ENCODE data around the gene GRIK4.

Gene GRIK4

DNA sequence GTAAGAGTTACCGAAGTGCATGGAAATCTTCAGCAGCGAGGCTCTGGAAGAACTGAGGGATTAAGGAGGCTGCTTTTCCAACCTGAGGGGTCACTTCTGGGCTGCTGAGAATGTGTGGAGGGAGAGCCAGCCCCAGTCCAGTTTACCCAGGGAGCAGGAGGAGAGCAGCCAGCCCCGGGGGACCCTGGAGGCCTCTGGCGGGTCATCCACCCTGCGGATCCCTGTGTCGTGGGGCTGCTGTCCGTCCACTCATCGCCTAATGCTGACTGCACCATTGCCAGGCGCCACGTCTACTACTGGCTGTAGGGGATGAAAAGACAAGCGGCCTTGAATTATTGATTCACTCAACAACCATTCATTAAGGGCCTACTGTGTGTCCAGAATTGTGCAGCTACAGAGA lies 283.6 kb downstream of the GRIK4 start:
- TF ChIP-seq, protein P1, sequence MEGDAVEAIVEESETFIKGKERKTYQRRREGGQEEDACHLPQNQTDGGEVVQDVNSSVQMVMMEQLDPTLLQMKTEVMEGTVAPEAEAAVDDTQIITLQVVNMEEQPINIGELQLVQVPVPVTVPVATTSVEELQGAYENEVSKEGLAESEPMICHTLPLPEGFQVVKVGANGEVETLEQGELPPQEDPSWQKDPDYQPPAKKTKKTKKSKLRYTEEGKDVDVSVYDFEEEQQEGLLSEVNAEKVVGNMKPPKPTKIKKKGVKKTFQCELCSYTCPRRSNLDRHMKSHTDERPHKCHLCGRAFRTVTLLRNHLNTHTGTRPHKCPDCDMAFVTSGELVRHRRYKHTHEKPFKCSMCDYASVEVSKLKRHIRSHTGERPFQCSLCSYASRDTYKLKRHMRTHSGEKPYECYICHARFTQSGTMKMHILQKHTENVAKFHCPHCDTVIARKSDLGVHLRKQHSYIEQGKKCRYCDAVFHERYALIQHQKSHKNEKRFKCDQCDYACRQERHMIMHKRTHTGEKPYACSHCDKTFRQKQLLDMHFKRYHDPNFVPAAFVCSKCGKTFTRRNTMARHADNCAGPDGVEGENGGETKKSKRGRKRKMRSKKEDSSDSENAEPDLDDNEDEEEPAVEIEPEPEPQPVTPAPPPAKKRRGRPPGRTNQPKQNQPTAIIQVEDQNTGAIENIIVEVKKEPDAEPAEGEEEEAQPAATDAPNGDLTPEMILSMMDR (conservative IDR thresholded peaks at IDR 0.05; ENCODE audit: low read depth, low read length) = no peak
- no peak overlapping the region for H3K4me3 ChIP-seq (ENCODE audit: low read depth, low read length)
- no peak for DNase-seq (ENCODE audit: low read depth)

DNA sequence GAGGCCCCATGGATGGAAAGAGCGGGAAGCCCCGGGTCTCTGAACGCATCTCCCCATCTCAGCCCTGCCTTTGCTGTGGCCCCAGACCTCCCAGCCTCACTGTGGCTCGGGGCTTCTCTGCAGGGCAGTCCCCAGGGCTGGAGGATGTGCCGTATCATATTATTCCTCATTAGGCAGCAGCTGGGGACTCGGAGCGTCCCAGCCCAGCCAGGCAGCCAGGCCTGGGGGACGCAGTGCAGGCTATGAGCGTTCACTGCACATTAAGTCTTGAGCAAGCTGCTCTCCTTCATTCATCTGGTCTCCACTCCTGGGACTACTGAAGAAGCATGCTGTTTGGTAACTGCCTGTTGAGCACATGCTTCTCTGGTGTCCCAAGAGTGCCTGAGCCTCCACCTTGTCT lies 285.6 kb downstream of the GRIK4 start:
- H3K4me3 ChIP-seq (ENCODE audit: low read depth, low read length) = no peak overlapping the region
- TF ChIP-seq, protein P1 (conservative IDR thresholded peaks at IDR 0.05; ENCODE audit: low read depth, low read length) = no peak
- DNase-seq (ENCODE audit: low read depth) = no peak

DNA sequence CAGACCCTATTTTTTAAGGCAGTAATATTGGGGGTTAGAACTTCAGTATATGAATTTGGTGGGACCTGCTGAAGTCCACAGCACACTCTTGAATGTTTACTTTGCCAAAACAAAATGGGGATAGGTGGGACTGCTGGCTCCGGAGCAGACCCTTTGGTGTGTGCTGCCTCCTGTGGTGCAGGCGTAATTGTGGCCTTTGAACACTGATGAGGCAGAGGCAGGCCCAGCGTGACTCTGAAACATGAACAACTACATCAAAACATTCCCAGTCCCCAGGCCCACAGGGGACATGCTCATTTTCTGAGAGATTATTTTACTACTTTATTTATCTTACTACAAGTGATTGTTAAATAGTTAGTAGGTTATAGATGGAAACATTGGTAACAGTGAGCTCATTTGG lies 287.3 kb downstream of the GRIK4 start:
- no peak overlapping the region for H3K4me3 ChIP-seq (ENCODE audit: low read depth, low read length)
- DNase-seq (ENCODE audit: low read depth) = no peak
- TF ChIP-seq, protein P1 (conservative IDR thresholded peaks at IDR 0.05; ENCODE audit: low read depth, low read length) = no peak

DNA sequence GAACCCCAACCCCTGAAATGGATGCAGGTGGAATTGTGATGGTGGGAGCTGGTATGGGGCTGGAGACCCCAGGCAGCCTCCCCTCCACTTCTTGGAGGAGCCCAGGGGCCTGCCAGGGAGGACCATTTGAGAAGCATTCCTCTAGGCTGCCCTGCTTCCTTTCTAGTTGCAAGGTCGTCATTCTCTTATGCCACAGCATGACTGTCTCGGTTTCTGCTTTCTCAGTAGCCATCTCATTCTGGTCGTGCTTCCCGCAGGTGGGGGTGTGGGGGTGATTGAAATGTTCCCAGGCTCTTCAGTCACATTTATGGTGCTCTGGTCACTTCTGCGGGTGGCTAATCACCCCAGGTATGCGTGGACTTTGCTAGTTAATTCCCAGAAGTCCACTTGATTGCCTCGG lies 288.7 kb downstream of the GRIK4 start:
- H3K4me3 ChIP-seq (ENCODE audit: low read depth, low read length) = no peak overlapping the region
- TF ChIP-seq, protein P1 (conservative IDR thresholded peaks at IDR 0.05; ENCODE audit: low read depth, low read length) = no peak
- DNase-seq (ENCODE audit: low read depth) = no peak

DNA sequence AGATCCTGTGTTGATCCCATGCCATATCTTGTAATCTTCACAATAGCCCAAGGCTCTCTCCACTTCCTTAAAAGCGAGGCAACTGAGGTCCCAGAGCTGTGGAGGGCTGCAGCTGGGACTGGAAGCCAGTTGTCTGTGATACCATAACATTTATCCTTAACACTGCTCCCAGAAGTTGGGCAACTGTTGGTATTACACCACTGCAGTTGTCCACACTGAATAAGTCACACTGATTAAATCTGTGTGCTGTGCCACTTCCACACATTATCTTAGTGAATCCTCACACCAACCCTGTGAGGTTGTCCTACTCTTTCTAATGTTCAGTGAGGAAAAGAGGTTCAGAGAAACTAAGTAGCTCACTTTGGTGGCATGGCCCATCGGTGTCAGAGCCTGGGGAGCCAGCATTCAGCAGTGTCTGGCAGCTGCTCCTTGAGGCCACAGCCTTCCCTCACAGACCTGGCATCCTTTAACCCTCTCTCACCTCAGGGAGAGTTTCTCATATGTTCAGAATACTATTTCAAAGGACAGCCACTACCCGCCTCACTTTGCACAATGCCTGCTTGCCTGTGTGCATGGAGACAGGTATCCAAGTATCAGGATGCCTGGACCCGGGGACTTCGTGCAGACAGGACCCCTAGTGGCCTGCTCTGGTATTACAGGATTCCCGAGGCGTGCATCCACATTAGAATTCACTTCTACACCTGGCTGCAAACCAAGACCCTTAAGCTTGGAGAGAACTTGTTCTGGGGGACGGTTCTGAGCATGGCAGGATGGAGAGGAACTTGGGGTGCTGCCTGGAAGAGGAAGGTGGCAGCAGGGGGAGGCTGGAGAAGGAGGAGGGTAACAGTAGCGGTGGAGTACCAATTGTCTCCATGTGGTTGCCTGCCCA lies 290.5 kb downstream of the GRIK4 start:
- H3K4me3 ChIP-seq (ENCODE audit: low read depth, low read length) = no peak overlapping the region
- TF ChIP-seq, protein P1 (conservative IDR thresholded peaks at IDR 0.05; ENCODE audit: low read depth, low read length) = peak; percentile 94
- DNase-seq (ENCODE audit: low read depth) = peak; percentile 76

DNA sequence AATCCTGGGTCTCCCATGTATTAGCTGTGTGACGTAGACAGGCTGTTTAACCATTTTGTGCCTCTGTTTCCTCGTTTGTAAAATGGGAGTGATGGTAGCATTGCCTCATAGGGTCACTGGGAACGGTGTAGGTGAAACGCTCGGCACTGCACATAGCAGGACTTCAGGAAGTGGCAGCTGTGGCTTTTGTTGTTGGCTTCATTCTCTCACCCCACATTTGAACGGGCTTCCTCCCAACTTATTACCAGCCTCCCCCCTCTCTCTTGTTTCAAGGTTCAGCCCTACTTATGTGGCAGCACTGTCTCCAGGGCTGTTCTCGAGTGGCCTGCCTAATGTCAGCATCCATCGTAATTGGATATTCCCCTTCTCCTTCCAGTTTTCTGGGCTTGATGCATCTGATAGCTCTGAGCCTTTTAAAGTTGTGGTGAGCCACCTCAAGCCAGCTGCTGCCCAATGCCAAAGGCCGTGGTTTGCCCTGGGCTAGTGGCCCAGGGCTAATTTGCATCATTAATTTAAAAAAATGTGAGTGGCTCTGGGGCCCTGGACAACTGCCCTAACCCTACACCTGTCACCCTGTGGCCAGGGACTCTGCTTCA lies 294.5 kb downstream of the GRIK4 start:
- TF ChIP-seq, protein P1 (conservative IDR thresholded peaks at IDR 0.05; ENCODE audit: low read depth, low read length) = no peak
- no peak for DNase-seq (ENCODE audit: low read depth)
- no peak overlapping the region for H3K4me3 ChIP-seq (ENCODE audit: low read depth, low read length)

Data from choroid plexus epithelial cell (primary cell).